ENCODE results near the gene TMEM132C.

Gene TMEM132C

DNA sequence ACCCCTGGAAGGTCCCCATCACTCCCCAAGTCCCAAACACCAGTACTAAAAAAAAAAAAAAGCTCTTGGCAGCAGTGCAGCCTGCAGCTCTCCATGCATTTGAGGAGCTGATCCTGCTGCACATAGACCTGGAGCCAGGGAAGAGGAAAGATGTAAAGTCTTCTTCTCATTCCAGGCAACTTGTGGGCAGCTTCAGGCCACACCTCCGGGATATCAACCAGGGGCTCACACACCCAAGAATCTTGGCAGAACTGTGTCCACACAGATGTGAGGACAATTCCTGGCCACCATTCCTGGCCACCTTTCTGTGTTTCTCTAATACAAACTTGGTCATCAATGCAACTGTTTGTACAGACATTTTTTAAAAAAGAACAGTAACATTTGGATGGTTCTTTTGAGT, 72.7 kb downstream of the TMEM132C start:
- no peak for DNase-seq

DNA sequence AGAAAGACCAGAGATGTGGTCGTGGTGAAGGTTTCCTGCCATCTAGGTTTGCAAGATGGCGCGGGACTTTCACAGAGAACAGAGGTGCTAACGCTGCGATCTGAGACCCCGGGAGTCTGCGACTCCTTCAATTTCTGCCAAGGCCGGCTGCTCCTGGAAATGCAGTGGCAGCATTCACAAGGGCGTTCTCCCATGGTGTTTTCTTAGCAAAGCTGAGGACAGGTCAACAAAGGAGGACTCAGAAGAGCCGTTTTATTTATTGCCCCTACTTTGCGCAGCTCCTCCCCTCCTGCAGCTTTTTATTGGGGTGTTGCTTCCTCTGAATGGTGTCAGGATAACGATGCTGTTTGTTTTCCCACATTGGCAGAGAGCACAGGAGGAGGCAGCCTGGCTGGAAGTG, 86.3 kb downstream of the TMEM132C start:
- no peak for DNase-seq

DNA sequence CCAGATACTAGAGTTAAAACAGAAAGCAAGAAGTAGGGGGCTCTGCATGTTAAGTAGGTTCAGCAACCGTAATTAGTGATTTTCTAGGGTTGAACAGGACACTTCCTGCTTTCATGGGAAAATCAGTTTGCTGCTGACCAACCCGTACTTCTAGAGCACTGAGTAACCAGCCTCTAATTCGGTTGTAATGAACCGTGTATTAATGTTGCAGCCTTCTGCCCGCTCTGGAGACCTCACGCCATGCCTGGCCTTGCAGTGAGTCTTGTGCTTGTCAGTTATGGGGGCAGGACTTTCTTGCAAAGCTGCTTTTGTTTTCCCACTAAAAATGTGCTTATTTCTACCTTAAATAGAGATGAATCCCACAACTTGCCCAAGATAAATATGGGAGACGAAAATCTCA, 89.6 kb downstream of the TMEM132C start:
- no peak for DNase-seq

DNA sequence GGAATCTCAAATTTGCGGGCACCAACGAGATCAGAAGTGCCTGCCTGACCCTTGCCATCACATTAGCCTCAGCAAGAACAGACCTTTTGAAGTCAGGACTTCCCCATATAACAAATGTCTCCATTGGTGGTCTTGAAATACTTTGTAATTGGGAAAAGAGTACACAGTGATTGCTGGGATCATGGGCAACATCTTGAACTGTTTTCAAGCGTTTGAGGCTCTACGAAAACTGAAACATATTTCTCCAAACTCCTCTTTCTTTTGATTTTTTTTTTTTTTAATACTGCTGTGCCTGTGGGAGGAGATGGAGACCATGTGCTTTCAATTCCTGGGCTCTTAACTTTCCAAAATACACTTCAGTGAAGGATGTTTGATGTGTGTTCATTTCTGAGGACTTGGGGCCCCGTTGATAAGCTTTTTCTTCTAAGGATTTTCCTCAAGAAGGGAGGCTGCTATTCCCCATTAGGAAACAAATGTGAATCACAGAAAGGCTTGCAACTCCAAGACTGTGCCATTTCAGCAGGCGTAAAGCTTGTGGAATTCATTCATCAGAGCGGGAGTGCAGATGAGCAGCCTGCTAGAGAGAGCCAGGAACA, 94.5 kb downstream of the TMEM132C start:
- DNase-seq, result no peak

DNA sequence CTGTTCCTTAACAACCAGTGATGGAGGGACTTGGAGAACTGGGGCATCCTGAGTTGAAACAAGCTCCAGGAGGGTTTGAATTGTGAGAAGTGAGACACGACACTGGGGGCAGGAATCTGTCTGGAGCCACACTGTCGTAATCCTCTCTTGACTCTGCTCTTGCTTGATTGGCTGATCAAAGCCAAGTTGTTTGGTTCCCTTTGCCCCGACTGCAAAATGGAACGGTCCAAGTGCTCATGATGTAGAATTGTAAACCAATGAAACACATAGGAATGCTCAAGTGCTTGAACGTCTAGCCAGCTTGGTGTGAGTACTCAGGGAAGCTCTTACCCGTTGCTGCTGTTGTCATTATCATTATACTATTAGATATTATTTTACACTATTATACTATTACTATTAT, 98.1 kb downstream of the TMEM132C start:
- no peak for DNase-seq

DNA sequence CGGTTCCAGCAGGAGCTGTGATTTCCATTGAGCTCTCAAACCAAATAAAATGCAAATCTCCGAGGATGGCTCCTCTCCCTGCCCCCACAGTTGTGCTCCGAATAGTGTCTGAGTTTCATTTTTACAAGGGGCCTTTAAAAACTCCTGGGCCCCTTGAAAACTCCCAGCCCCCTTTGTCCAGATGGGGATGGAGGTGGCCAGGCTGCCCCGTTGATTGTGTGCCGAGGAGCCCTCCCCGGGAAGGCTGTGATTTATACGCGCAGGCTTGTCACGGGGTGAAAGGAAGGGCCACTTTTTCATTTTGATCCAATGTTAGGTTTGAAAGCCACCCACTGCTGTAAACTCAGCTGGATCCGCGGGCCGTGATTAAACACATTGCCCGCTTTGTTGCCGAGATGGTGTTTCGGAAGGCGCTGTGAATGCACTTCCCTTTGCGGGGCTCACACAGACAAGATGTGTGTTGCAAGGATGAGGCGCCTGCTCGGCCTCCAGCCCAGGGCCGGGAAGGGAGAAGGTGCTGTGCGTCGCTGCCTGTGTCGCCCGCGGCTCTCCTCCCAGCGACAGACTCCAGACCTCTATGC, 98.8 kb downstream of the TMEM132C start:
- DNase-seq, result peak; percentile 34

DNA sequence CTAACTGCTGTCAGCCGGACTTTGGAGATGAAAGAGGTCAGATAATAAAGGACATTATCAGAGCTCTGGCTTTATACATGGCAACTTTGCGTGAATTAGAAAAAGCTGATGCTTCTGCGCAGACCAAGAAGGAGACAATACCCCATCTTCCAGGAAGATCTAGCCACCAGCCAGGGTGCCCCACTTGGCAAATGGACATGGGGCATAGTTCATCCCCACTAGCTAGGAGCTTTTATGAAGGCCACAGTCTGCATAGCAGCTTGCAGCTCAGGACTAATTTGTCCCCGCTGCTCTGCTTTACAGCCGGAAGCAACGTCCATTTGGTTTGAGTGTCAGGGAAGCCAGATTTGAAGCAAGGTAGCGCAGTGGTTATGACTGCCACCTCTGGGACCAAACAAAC, 101.0 kb downstream of the TMEM132C start:
- no peak for DNase-seq

DNA sequence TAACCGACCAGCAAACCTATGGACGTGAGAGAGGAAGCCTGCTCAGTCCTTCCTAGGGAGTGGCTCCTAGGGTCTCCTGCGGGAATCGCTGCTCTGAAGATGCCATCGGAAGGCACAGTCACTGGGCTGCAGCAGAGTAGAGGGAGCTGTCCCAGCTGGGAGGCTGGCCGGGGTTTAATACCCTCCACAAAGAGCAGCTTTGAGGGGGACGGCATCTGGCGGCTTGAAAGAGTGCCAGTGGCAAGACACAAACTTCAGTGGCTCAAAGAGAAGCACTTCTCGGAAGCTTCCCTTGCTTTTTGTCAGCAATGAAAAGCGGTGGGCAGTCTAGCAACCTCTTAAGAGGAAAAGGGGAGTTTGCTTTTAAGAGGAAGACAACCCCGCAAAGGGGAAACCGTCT, 114.6 kb downstream of the TMEM132C start:
- DNase-seq, result no peak

DNA sequence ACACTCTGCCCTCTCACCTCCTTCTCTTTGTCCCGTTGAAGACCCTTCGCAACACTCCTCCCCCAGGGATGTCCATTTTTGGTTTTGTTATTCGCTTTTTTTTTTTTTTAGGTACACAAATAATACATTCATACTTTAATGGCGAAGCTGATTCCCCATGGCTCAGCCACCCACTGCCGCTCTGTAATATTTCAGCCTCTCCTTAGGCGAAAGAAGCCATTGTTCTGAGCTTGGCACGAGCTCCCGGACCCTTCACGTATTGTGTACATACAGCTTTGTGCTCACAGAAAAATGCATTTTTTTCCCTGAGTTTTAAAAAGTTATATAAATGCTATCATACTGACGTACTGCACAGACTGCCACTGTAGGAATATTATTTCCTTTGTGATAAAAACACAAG, 115.0 kb downstream of the TMEM132C start:
- DNase-seq, result no peak

DNA sequence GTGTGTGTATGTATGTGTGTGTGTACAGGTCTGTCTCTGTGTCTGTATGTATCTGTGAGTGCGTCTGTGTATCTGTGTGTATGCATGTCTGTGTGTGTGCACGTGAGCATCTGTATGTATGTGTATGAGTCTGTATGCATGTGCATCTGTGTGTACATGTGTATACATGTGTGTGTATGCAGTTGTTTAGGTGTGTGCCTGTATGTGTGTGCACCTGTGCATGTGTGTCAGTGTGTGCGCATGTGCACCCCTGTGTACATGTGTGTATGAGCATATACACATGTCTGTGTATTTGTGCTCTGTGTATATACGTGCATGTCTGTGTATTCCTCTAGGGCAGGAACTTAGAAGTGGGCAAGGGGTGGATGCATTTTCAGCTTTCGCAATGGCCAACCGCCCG, 116.0 kb downstream of the TMEM132C start:
- DNase-seq, result no peak

DNA sequence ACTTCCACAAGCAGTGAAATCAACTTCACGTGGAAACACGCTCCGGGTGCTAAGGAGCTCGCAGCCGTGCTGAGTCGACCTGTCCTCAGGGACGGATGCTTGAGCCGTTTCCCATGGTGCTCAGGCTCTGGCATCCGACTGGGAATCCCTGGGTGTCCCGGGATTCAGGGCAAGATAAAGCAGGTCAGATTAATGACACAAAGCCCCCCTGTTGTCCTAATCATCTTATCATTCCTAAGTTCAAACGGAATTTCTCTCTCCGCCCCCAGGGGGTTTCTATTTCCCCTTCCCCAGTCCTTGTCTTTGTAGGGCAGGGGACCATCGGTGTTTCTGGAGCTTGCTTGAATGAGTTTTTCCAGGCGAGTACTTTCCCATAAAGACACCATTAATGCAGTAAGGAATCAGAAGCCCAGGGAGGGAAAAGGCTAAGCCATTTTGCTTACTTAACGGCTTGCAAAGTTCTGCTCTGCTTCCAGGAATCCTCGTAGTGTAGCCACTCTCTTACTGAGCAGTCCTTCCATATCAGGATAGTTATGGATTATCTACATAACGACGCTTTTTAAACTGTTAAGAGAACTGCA, 116.5 kb downstream of the TMEM132C start:
- no peak for DNase-seq

DNA sequence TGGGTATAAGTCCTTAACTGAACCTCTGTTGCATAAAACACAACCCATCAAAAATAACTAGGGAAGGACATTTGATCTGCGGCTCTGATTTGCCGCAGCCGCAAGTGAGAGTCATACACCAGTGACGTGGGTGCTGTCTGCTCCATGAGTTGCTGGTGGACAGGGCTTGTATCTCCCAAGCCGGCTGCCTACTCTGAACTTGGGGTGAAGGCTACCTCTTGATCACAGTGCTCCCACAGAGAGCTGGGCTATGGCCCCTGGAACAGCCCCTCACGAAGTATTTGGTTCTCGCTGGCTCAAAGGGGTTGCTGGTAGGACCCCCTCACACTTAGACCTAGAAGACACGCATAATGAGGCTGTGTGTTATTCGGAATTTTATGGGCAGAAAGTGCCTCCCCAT, 118.8 kb downstream of the TMEM132C start:
- no peak for DNase-seq

DNA sequence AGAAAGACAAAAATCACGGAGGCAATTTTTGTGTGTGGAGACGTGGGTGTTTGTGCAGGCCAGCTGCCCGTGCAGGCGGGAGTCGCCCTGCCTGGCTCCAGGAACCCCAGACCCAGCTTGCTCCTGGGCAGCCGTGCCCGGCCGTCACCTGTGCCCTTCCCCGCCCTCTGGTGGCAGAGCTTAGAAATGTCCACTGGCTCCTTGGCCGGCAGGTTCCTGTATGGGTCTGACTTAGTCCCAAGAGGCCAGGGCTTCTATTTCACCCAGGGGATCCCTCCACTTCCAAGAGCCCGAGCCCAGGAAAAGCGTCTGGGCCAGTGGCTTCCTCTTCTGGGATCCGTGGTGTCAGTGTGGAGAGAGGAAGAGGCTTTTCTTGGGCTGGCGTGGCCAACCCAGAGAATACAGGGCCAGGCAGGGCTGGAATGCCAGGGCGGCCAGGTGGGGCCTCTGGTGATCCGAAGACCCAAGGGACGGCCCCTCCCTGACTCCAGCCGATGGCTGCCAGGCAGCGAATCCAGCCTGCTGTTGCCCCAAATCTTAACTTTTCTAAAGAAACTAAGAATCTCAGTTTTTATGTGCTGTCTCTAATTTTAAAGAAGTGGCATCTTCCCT, 120.9 kb downstream of the TMEM132C start:
- peak; percentile 12 for DNase-seq

DNA sequence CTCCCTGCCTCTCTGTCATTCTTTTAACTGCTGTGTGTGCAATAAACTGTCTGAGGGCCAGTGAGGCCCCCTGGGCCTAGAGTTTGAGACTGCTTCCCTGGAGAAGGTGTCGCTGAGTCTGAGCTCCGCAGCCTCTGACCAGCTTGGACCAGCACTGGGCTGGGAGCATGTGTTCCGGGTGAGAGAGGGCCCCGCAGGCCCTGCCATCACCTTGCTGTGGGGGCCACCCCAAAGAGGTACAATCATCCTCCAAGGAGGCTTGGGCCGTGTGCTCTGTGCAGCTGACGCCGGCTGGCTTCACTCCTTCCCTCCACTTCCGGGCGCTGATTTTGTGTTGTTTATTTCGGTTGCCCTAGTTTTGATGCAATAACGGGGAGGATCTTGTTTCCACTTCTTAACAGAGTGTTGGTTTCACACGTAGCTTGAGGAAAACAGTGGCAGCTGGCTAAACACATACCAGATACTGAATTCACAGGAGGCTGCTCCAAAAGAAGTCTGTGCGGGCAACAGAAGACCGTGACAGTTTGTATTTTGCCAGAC, 121.6 kb downstream of the TMEM132C start:
- DNase-seq, result peak; percentile 7

DNA sequence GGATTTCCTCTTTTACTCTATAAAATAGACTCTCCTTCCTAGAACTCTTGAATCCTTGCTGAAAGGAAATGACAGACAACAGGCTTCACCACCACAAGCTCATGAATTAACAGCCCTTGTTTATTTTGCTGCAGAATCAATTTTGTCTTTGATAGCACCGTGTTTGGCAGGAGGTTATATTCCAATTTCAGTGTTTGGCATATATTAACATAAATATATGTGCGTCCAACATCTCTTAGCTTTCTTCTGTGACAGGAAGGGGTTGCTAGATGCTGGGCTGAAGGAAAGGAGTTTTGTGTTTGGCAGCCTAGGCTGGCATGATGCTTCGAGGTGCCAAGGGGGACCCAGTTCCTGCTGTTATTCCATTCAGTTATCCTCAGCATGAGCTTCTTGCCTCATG, 126.4 kb downstream of the TMEM132C start:
- no peak for DNase-seq

DNA sequence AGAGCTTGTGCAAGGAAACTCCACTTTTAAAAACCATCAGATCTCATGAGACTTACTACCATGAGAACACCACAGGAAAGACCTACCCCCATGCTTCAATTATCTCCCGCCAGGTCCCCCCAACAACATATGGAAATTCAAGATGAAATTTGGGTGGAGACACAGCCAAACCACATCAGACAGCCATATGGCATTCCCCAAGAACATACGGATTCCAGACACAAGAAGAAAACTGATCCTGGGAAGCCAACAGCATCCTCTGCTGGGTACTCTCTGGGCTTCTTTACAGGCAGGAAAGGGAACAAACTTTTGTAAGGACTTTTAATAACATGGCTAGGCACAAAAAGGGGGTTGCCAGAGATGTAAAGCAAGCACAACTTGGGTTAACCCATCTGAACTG, 127.2 kb downstream of the TMEM132C start:
- no peak for DNase-seq

DNA sequence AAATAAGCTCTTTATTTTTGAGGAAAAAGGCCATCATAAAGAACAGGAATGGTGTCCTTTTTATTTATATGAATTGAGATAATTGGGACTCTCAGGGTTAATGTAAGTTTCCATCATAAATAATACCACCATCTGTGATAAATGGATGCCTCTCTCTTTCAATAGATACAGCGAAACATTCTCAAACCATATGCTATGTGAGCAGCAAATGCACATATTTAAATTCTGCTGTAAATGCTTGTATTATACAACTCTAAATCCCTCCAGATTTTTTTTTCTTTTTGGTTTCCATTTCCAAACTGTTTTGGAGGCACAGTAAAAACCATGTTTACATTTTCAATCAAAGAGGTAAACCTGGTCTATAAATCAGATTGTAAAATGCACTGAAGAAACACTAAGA, 132.3 kb downstream of the TMEM132C start:
- DNase-seq, result no peak

DNA sequence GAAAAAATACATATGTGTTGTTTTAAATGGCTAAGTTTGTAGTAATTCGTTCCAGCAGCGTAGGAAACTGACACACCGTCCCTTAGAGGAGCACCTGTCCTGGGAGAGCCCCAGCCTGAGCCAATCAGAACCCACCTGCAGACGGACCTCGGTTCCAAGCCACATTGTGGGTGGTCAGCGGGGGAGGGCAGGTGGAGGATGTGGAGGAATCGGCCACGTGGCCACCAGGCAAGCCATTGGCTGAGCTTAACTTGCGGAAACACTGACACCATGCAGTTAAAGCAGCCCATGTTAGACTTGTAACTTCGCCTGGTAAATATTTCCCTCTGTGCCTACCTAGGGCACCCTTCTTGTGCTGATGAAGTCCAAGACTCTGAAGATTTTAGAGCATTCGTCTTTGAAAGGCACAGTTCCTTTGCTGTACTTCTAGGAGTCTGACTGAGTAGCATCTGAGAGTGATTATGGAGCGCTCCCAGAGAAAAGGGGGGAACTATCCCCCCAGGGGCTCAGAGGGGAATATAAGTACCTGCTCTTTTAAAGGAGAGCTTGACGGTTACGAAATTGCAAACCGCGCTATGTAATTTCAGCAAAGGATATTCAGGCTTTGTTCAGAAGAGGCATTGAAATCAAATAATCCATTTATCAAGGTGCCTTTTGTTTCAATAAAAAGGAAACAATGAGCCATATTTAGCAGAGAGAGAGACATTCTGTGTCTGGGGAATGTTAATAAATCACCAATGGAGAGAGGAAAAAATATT, 135.7 kb downstream of the TMEM132C start:
- DNase-seq, result no peak

DNA sequence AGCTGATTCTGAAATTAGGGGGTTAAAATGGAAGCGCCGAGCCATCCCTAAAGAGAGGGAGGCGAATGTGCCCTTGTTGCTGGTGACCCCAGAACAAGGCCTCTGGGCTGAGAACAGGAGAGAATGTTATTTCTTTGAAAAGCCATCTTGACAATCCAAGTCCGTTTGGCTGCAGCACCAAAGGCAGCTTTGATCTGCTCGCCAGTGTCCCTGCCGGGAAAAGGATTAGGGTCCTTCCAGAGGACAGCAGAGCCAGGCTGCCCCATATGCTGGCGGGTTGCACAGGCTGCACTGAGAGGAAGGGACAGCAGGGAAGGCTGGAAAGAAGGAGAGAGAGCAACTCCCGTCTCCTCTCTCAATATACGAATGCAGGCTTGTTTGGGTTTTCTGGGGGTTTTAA, 141.7 kb downstream of the TMEM132C start:
- DNase-seq, result no peak

DNA sequence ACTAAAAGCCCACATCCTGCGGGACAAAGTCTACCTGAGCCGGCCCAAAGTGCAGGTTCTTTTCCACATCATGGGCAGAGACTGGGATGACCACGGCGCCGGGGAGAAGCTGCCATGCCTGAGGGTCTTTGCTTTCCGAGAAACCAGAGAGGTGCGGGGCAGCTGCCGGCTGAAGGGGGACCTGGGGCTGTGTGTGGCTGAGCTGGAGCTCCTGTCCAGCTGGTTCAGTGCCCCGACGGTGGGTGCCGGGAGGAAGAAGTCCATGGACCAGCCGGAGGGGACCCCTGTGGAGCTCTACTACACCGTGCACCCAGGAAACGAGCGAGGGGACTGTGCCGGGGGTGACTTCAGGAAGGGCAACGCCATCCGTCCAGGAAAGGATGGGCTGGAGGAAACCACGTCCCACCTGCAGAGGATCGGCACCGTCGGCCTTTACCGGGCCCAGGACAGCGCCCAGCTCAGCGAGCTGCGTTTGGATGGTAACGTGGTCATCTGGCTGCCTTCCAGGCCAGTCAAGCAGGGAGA, 148.1 kb downstream of the TMEM132C start:
- DNase-seq, result no peak

DNA sequence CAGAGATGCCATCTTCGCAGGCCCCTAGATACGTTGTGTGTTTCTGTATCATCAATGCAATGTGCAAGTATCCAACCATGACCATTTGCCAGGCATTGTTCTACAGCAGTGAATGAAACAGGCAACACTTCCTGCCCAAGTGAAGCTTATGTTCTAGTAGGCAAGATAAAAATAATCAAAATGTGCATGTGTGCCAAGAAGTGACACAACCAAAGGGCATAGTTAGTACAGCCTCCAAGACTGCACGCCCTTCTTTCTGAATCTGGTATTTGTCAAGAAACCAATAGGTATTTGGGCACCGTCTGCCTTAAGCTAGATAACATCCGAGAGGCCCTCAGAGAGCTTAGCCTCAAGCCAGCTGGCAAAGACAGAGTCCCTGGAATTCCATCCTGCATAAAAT, 152.0 kb downstream of the TMEM132C start:
- no peak for DNase-seq

DNA sequence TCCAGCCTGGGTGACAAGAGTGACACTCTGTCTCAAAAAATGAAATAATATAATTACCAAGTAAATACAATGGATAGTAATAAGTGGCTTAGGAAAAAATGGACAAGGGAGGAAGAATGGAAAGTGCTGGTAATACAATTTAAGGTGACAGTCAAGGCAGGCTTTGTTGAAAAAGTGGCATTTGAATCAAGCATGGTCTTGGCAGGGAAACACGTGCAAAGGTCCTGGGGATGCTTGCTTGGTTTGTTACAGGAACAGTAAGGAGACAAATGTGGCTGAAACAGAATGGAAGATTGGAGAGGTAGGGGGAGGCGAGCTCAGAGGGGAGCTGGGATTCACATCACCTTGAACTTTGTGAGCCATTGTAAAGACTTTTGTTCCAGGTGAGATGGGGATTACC, 153.2 kb downstream of the TMEM132C start:
- DNase-seq, result no peak

DNA sequence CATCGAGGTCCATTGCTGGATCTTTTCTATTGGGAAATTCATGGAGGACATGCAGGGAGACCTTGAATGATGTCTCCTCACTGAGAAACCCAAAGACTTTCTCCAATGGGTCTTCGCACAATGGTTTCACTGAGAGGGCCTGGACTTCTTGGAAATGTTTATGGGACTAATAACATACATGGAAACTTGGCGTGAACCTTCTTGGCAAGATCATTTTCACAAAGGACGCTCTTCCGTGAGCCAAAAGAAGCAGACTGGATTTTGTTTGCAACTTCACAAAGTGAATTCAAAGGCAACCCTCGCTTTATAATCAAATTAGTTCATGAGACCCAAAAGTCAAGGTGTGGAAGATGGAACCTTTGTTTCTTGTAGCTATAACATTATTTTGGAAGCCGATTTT, 154.4 kb downstream of the TMEM132C start:
- no peak for DNase-seq
